ENCODE results near the gene ZNF160. TPM values are rescaled to one million over a fixed set of nuclear protein-coding genes. Genes with fewer than 3 reads are reported as not detected.

ZNF160 gene
- total RNA-seq, result 25.5 and 31.2 TPM in 2 replicates

GRCh38 chr19:53103234-53104203, at the start of gene ZNF160:
ZNF160 (minus strand) TSS chr19:53103422; CDS start chr19:53086276, 17,146 bp downstream.

GRCh38 chr19:53132141-53132991, 29.1 kb upstream of the ZNF160 start, which contains the start of gene ZNF415:
ZNF415 (minus strand) TSS chr19:53132910; CDS start chr19:53122676, 10,234 bp downstream.

Other genes with a start within 250 kb of the ZNF160 start
- gene ZNF468, start 245.8 kb downstream of the ZNF160 start, total RNA-seq, result 28.7 and 29.2 TPM in 2 replicates
- 12.9 and 20.1 TPM in 2 replicates for gene ZNF320, start 205.8 kb downstream of the ZNF160 start, total RNA-seq
- gene ZNF888, start 180.0 kb downstream of the ZNF160 start, total RNA-seq, result 5.5 and 8.1 TPM in 2 replicates
- 8.0 and 13.6 TPM in 2 replicates for gene ZNF816, start 140.5 kb downstream of the ZNF160 start, total RNA-seq
- not detected in 2 replicates for gene ERVV-1, start 89.5 kb downstream of the ZNF160 start, total RNA-seq
- not detected in 2 replicates for gene ERVV-2, start 58.7 kb downstream of the ZNF160 start, total RNA-seq
- gene ZNF415, start 29.5 kb upstream of the ZNF160 start, total RNA-seq, result 6.1 and 6.3 TPM in 2 replicates
- 7.6 and 9.9 TPM in 2 replicates for gene ZNF347, start 55.6 kb upstream of the ZNF160 start, total RNA-seq
- gene ZNF665, start 89.9 kb upstream of the ZNF160 start, total RNA-seq, result 4.4 and 4.6 TPM in 2 replicates
- gene ZNF677, start 151.5 kb upstream of the ZNF160 start, total RNA-seq, result 11.2 and 11.6 TPM in 2 replicates
- gene VN1R2, start 154.9 kb upstream of the ZNF160 start, total RNA-seq, result not detected in 2 replicates
- not detected in 2 replicates for gene VN1R4, start 164.3 kb upstream of the ZNF160 start, total RNA-seq
- gene ZNF845, start 230.3 kb upstream of the ZNF160 start, total RNA-seq, result 8.4 and 9.1 TPM in 2 replicates